Measurements from ENCODE around the gene C1orf21.

C1orf21 gene

DNA sequence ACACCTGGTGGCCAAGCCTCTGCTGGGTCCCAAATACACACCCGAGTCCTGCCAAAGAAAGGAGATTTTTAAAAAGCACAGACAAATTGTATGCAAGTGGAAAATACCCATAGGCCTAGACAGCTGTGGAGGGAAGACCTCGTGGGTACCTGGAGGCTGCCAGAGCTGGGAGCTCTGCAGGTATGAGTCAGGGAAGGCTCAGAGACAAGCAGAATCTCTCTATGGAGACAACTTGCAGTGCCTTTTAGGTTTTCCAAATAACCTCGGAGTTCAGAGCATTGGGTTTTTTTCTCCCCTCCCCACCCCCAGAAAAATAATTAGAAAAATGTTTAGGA is 240.1 kb downstream of the C1orf21 start:
- DNase-seq (ENCODE audit: low spot score) = no peak

DNA sequence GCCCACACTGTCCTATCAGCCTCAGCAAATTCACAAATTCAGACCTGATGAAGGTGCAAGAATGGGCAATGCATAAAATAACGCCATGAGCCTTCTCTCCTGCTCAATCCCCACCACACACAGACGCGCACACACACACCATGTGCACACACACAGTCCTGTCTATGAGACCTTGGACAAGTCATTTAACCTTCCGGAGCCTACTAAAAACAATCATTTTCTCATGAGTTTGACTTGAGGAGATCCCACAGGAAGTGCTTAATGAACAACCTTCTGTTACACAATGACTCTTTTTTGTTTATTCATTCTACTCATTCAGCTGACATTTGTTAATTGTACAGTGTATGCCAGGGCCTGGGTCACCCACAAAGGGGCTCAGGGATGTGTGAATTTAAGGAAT is 242.4 kb downstream of the C1orf21 start:
- no peak for DNase-seq (ENCODE audit: low spot score)

DNA sequence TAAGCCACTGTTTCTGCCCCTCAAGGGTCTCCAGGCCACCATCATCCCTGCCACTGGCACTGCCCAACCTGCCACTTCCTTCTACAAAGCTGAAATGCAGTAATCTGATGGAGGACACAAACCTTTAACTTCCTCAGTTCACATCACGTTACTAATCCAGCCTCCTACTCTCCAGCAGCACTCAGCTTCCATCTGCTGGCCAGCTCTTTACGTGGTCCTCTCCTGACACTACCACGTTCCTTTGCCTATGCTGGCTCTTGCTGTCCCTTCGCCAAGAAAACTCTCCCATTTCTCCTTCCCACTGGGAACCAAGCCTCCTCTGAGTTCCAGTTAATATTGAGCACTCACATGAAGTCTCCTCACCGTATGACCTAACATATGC is 243.8 kb downstream of the C1orf21 start:
- no peak for DNase-seq (ENCODE audit: low spot score)

DNA sequence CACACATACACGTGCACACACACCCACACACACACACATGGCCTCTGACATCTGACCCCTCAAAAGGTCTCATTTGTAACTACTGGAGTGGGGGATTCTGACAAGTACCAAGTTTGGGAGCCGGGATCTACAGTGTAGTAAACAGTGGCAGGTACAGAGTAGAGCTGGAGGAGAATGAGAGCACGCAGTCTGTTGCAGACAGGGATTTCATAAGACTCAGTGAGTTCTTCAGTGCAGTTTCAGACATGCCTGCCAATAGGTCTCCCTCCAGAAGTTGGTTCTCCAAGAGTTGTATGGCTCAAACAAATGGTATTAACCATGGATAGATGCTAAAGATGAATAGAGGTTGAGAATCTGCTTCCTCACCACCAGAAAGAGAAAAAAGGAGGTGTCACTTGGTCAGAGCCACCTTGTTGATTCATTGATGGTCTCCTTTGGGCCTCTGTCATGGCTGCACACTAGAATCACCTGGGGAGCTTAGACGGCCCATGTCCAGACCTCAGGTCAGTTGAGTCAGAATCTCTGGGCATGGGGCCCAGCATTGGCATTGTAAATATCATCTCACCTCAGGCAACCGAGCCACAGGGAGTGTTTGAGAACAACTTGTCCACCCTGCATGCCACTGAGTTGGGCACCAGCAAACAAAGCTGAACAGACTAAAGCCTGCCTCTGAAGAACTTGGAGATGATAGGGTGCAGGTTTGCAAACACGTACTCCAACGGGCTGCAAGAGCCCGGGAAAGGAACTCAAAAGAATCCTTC is 245.8 kb downstream of the C1orf21 start:
- no peak for DNase-seq (ENCODE audit: low spot score)

DNA sequence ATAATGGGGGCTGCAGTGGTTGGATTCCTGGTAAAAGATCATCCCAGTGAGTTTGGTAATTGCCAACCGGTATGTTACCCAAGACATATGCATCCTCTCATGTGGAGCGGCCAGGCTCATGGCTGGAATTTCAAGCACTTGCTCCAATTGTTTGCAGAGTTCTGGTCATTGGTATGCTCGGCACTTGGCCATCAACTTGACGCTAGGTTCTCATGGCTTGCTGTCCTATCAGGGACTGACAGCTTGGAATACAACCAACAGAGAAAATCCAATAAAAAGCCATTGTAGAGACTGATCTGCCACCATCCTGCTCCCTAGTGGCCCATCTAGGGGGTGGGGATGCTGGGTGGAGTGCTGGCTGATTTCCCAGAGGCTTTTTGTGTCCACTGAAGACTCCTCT is 247.0 kb downstream of the C1orf21 start:
- DNase-seq (ENCODE audit: low spot score) = no peak

DNA sequence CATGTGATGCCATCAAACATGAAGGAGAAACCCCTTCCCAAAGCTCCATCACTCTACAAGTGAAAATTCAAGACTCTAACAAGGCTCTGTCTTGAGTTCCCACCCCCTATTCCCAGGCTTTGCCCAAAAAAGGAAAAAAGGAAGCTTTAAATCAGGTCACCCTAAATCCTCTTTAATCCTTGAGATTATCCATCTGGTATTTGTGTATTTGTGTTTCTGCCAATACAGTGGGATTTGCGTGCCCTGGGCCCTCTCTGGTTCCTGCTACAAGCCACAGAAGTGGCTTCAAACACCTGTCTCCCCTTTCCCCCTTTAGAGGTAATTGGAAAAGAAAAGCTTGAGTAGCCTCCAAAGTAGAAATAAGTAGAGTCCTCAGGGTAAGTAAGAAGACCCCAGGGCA is 247.5 kb downstream of the C1orf21 start:
- no peak for DNase-seq (ENCODE audit: low spot score)

DNA sequence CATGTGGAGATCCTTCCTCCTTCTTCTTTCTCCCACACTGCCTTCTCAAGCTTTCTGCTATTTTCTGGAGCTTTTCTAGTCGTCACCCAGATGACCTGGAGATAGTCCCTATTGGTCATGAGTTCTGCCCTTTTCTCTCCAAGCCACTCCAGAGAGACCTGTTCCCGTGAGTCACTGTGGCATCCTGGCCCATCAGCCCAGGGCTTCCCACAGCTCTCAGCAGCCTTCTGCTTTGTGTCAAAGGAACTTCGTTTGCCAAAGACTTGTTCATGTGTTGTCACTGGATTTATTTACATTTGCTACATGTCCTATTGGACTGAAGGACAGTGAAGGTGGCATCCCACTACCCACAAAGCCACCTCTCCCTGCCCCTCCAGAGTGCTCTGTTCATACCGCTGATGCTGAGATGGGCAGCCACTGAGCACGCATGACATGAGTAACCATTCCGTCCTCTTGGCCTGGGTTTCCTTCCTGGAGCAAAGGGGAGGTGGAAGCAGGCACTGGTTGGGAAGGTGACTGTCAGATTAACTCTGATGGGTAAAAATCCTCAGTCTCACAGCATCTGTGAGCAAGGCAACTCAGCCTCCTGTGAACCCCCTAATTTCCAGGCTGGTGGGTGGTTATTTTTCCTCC is 248.6 kb downstream of the C1orf21 start:
- DNase-seq (ENCODE audit: low spot score) = no peak

DNA sequence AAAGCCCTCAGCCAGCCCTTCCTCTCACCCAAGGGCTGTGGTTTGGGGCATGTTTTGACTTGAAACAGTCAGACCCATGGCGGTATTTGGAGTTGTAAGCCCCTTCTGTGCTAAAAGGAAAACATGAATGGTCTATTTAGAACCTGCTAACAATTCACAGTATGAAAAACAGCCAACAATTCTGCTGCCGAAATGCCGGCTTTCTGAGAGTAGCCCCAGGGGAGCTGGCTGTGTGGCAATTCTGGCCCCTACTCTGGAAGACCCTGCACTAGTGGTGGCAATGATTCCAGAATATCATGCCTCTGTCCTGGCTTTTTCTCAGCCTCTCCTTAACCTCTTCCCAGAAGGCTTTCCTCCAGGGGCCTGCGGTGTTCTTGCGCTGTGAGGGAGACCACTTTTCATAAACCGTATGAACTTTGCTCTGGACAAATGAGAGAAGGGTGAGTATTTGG is 249.2 kb downstream of the C1orf21 start:
- DNase-seq (ENCODE audit: low spot score) = no peak

DNA sequence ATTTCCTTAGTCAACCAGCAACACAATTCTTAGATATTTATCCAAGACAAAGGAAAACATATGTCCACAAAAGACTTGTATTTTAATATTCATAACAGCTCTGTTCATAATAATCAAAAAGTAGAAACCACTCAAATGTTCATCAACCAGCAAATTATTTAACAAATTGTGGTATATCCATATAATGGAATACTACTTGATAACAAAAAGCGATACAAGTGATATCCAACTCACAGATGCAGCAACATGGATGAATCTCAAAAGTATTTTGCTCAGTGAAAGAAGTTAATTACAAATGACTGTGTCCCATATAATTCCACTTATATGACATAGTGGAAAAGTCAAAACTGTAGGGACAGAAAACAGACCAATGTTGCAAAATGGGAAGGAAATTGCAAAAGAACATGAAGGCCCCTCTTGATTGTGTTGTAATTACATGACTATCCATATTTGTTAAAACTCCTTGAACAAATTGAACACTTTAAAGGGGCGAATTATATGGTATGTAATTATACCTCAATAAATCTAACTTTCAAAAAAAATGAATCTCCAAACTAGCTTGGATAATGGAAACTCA is 250.9 kb downstream of the C1orf21 start:
- DNase-seq (ENCODE audit: low spot score) = no peak

DNA sequence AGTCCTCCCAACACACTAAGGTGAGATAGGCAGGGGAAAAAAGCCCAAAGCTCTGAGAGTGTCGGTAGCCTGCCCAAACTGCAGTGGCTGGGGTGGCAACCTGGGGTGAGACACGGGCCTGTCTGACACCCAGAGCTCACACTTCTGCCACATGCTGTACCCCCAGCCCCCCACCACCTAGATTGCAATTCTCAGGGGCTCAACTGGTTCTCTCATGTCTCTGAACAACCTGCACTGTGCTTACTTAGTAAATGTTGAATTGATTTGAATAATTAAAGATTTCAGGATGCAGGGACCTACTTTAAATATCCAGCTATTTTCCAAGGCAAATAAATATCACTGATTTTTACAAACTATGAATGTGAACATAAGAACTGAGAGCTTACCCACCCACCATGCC is 252.4 kb downstream of the C1orf21 start:
- no peak for DNase-seq (ENCODE audit: low spot score)

DNA sequence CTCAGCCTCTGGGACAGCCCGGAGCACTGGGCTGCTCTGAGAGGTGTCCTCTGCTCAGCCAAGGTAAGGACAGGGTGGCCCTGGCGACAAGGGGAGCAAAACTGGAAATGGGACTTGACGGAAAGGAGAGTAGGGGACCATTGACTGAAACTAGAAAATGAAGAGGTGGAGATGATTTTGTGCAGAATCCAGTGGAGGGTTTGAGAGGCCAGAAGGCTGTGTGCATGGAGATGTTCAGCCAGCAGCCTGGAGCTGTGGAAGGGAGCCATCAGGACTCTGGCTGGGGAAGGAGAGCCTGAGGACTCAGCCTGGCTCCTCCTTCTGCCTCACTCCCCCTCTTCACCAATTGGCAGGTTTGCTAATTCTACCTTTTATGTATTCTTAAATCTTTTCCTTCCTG is 253.7 kb downstream of the C1orf21 start:
- no peak for DNase-seq (ENCODE audit: low spot score)

DNA sequence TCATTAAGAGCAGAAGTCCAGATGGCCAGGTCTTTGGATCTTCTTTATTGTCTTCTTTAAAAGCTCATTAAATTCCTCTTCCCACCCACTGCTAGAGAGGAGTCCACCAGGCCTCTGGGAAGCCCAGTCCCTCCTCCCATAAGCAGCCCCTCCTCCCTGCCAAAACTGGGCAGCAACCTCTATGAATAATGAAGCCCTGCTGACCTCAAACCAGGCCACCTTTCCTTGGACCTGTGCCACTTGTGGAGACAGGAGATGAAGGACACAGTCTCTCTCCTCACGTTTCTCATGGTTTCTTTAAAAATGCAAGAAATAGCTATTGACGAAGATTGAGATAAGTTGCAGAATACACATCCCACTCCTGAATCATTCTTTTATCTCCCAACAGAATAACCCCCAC is 255.1 kb downstream of the C1orf21 start:
- DNase-seq (ENCODE audit: low spot score) = no peak

DNA sequence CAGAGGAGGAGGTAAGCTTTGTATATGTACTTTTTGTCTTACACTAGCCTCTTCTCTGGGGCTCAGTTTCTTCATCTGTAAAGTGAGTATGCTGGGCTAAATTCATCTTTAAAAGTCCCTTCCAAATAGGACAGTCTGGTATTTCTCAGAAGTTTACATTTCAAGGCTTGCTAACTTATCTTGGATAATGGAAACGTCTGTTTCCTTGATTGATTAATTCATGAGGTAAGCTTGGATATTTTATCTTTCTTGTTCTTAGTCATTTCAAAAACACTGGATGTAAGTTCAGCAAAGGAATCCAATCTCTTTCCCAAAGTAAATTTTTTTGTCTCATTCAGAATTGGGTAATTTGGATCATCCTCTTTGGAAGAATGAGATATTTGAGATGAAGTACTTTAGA is 256.8 kb downstream of the C1orf21 start:
- no peak for DNase-seq (ENCODE audit: low spot score)

DNA sequence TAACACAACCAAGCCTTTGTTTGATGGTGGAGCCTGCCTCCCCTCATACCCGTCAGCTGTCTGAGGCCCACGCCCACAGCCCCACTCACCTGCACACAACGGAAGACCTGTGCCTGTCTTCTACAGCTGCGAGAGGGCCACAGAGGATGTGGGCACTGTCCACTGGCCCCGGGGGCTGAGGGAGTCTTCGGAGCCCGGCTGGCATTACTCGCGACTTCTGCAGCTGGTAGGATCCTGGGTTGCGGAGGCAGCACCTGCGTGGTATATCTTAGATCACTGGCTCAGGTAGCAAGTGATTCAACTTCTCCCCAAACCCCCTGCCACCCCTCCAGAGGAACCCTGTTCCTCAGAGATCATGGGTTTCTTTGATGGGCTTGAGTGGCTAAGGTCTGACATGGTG is 257.9 kb downstream of the C1orf21 start:
- DNase-seq (ENCODE audit: low spot score) = no peak

DNA sequence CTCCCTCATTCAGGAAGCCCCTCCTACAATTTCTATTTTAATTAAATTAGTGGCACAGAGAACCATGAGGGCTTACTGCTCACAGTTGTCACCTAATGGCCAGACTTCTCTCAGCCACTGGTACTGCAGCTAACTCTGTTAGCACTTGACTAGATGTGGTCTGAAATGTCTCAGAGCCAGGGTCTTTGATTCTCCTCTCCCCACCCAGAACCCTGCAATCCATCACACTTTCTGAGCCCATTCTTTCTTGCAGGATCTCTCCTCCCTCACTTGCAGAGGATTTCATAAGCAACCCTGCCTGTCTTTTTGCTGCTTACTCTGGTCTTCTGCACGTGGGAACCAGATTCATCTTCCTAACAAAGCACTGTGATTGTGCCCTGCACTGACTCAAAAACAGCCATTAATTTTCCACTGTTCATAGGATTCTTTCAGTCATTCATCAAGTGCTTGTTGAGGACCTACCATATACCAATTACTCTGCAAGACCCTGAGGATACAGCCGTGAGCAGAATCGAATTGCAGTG is 259.4 kb downstream of the C1orf21 start:
- no peak for DNase-seq (ENCODE audit: low spot score)

DNA sequence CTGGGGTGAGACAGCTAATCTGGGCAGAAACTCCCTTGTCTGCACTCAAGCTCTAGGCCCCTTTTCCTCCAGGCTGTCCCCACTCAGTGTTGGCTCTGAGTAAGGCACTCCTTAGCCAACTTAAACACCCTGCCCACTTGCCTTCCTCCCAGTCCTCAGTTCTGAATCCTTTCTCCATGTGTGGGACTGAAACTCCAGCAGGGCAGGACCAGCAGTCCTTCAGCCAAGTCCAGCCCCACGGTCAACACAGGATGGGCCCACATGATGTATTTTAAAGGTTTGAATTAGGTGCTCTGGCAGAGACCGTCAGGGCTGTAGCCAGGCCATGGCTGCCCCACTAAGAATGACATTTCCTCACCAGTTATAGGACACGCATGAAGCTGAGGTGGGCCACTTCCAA is 260.0 kb downstream of the C1orf21 start:
- no peak for DNase-seq (ENCODE audit: low spot score)

DNA sequence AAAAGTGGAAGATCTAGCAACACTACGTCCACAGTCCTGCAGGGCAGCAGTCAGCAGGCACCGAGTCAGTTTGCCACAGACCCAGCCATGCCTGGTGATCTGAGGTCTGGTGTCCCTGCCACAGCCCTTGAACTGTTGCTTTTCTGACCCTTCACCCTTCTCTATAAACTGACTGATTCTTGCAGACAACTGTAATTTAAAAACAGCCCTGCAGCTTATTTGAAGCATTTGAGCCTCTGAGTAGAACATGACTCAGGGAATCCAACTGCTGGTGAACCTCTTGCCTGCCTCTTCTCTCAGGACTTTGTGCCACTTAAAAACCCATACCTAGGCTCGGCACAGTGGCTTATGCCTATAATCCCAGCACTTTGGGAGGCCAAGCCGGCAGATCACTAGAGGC is 260.6 kb downstream of the C1orf21 start:
- no peak for DNase-seq (ENCODE audit: low spot score)

DNA sequence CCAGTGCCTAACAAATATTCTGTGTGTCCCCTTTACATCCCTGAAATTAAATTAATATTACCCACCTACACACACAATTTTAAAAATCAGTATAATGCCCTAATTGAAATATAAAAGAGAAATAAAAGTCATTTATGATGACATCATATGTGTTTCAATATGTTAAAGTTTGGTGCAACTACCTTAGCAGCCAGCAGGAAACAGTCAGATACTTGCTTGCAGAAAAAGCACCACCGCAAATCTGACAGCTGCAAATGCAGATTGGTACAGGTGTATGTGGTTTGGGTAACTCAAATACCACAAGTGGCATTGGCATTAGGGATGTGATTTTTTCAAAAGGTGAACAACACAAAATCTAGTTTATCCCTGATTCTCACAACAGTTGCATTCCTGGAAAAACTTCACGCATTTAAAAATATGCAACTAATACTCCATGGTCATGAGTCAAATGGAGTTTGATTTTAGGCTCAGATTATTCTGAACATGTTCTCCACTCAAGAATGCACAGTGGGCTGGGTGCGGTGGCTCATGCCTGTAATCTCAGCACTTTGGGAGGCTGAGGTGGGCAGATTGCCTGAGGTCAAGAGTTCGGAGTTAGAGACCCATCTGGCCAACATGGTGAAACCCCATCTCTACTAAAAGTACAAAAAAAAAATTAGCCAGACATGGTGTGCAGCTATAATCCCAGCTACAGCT is 261.5 kb downstream of the C1orf21 start:
- no peak for DNase-seq (ENCODE audit: low spot score)

DNA sequence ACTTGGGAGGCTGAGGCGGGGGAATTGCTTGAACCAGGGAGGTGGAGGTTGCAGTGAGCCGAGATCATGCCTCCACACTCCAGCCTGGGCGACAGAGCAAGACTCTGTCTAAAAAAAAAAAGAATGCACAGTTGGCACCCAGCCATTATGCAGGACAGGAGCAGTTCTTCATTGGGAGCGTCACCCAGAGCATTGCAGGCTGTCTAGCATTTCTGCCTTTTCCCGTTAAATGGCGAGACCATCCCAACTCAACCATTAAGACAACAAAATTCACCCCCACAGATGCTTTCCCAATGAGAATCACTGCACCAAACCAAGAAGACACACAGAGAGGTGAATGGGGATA is 262.0 kb downstream of the C1orf21 start:
- DNase-seq (ENCODE audit: low spot score) = no peak

DNA sequence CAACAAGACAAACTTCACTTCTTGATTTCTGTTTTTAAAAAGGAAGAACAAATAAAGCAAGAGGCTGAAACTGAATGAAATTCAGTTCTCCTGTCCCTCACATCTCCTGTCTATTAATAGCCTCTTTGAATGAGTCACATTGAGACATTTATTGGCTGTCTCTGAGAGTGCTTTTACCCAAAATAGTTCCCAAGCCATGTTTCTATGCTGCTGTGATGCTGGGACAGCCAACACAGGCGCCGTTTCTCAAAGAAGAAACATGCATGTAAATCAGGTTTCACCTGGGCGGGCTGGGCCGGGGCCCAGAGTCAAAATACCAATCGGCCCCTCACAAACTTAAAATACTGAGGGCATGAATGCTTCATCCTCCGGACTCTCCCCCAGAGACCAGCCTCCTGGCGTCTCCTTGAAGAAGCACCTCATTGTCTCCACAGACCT is 262.6 kb downstream of the C1orf21 start:
- DNase-seq (ENCODE audit: low spot score) = no peak

DNA sequence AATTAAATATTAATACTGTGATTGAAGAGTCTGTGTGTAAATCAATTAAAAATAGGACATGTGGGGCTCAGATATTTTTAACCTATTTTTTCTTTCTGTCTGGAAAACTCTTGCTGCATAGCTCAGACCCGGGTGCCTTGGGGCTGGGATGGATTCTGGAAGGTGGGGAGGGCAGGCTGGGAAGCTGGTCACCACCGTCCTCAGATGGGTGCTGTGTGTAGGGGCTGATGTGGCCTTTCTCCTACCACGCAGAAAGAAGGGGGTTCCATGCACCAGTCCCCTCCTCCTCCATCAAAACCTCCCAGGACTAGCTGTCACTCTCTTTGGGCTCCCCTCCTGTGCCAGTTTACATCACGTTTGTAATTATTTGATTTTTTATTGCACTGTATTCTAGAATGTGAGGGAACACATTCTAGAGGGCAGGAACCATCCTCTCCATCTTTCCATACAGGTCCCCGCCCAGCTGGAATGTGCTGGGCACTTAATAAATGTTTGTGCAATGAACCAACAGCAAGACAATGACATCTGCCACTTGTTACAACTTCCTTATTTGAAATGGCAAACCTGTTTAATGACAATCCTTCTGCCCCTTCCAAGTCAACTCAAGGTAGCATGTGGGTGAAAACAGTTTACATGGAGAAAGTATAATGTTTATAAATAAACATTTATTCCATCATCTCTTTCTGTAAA is 263.5 kb downstream of the C1orf21 start:
- DNase-seq (ENCODE audit: low spot score) = no peak

DNA sequence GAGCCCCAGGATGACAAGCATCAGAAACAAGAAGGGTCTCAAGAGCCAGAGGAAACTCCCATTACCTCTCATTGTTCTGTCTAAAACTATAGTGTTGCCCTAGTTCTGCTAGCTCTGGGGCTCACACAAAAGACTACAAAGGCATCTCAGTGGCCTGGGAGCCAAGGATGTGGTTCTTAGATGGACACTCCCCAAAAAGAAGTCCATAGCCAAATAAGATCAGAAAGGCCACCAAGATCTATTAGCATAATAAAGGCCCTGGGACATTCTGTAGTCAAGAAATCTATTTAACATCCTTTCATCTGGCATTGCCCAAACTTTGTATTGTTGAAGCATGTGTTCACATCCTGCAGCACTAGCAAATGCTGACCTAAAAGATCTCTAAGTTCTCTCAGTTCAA is 268.4 kb downstream of the C1orf21 start:
- DNase-seq (ENCODE audit: low spot score) = no peak

Data from pons (tissue), 1 donor.